ENCODE measurements around the gene SLC26A1. TPM values are rescaled to one million over a fixed set of nuclear protein-coding genes. Genes with fewer than 3 reads are reported as not detected.

Gene SLC26A1
- 0.13 TPM for polyA plus RNA-seq (2013, experiment 1 of 2)
- 0.15 TPM for polyA plus RNA-seq (2013, experiment 2 of 2)

- Histone ChIP-seq H2BK5ac (ENCODE audit: low read length) (no peak within 1 kb of the TSS), H3K27ac (replicated peaks; ENCODE audit: low read length) (no peak within 1 kb of the TSS), H3K14ac (ENCODE audit: low read length) (no peak within 1 kb of the TSS), H2AFZ (ENCODE audit: low read length) (peak within 1 kb of the TSS; percentile 88), H3K4ac (ENCODE audit: low read length) (peak within 1 kb of the TSS; percentile 53), H2AK5ac (ENCODE audit: low read depth, low read length) (peak within 1 kb of the TSS; percentile 47), H3K23ac (ENCODE audit: low read depth, low read length, poor library complexity) (peak within 1 kb of the TSS; percentile 75), H3K9me3 (replicated peaks in 1 of 2; ENCODE audit: control insufficient read depth in 2 of 2, insufficient read depth in 1 of 2, low read depth in 1 of 2, low read length in 2 of 2) (peaks cover 0 to 2% of the 10 kb centered on the region in 2 donors), H2BK120ac (ENCODE audit: low read depth, low read length) (no peak within 1 kb of the TSS), H3K4me1 (ENCODE audit: control insufficient read depth in 2 of 2, insufficient read depth in 1 of 2, low read depth in 1 of 2, low read length in 2 of 2) (peaks cover 3 to 12% of the 10 kb centered on the region in 2 donors), H3K27me3 (ENCODE audit: control insufficient read depth in 3 of 3, insufficient read depth in 3 of 3, low read depth in 1 of 3, low read length in 3 of 3) (peaks cover 6 to 31% (median 26%) of the 10 kb centered on the region in 3 experiments), H4K91ac (ENCODE audit: low read depth, low read length, poor library complexity) (no peak within 1 kb of the TSS), H3K4me3 (ENCODE audit: low read length in 2 of 2) (peak within 1 kb of the TSS in 1 of 2 donors; percentile 60), H2BK15ac (ENCODE audit: low read length) (no peak within 1 kb of the TSS), H4K8ac (ENCODE audit: low read depth, low read length) (no peak within 1 kb of the TSS), H3K18ac (ENCODE audit: low read length) (peak within 1 kb of the TSS; percentile 17), H3K9ac (ENCODE audit: low read depth, low read length, poor library complexity) (peak within 1 kb of the TSS; percentile 44), H3K36me3 (replicated peaks in 1 of 2; ENCODE audit: control insufficient read depth in 2 of 2, insufficient read depth in 2 of 2, low read length in 2 of 2) (peaks cover 0 to 1% of the 10 kb centered on the region in 2 donors), H2BK12ac (ENCODE audit: low read length) (peak within 1 kb of the TSS; percentile 90), H3K79me1 (ENCODE audit: low read depth, low read length) (peaks cover 6% of the 10 kb centered on the region), H3K4me2 (ENCODE audit: insufficient read depth, low read length, poor library complexity, severe bottlenecking) (peak within 1 kb of the TSS; percentile 18)
- no peak for DNase-seq (ENCODE audit: low spot score)
- WGBS, 2 donors (ENCODE audit: extremely low coverage in 2 of 2, insufficient read length in 2 of 2, insufficient replicate concordance in 1 of 2), result no CpG with 5 or more reads among the region's 37 CpGs
Measured at GRCh38 chr4:993111-994029, at the start of gene SLC26A1. TSS of gene SLC26A1 (minus strand) at chr4:993404. CDS start at chr4:991703, 1,701 bp downstream.

- no peak overlapping the region for H2AFZ ChIP-seq (ENCODE audit: low read length)
- peak overlapping the region; percentile 95 for H3K23ac ChIP-seq (ENCODE audit: low read depth, low read length, poor library complexity)
- no peaks in the 10 kb centered on the region for H3K27me3 ChIP-seq (ENCODE audit: control insufficient read depth in 3 of 3, insufficient read depth in 3 of 3, low read depth in 1 of 3, low read length in 3 of 3)
- peak overlapping the region in 1 of 2 donors; percentile 48 for H3K4me3 ChIP-seq (ENCODE audit: low read length in 2 of 2)
- peak overlapping the region; percentile 80 for H3K18ac ChIP-seq (ENCODE audit: low read length)
- H3K14ac ChIP-seq (ENCODE audit: low read length), result peak overlapping the region; percentile 98
- no peaks in the 10 kb centered on the region for H3K9me3 ChIP-seq (replicated peaks in 1 of 2; ENCODE audit: control insufficient read depth in 2 of 2, insufficient read depth in 1 of 2, low read depth in 1 of 2, low read length in 2 of 2)
- DNase-seq (ENCODE audit: low spot score), result no peak
- WGBS, 2 donors (ENCODE audit: extremely low coverage in 2 of 2, insufficient read length in 2 of 2, insufficient replicate concordance in 1 of 2), result 100% methylated on average over 6 of the region's 17 CpGs; no CpG with 5 or more reads in 1 of the 2 donors
- H3K79me1 ChIP-seq (ENCODE audit: low read depth, low read length), result peaks cover 2% of the 10 kb centered on the region
- H2BK5ac ChIP-seq (ENCODE audit: low read length), result peak overlapping the region; percentile 99
- peak overlapping the region; percentile 98 for H3K27ac ChIP-seq (replicated peaks; ENCODE audit: low read length)
- peak overlapping the region; percentile 65 for H4K8ac ChIP-seq (ENCODE audit: low read depth, low read length)
- H2BK12ac ChIP-seq (ENCODE audit: low read length), result peak overlapping the region; percentile 94
- peak overlapping the region; percentile 100 for H2BK120ac ChIP-seq (ENCODE audit: low read depth, low read length)
- H3K4me1 ChIP-seq (ENCODE audit: control insufficient read depth in 2 of 2, insufficient read depth in 1 of 2, low read depth in 1 of 2, low read length in 2 of 2), result peaks cover 45 to 61% of the 10 kb centered on the region in 2 donors
- H4K91ac ChIP-seq (ENCODE audit: low read depth, low read length, poor library complexity), result peak overlapping the region; percentile 95
- peak overlapping the region; percentile 97 for H3K4ac ChIP-seq (ENCODE audit: low read length)
- no peak overlapping the region for H3K4me2 ChIP-seq (ENCODE audit: insufficient read depth, low read length, poor library complexity, severe bottlenecking)
- H2BK15ac ChIP-seq (ENCODE audit: low read length), result peak overlapping the region; percentile 98
- H3K9ac ChIP-seq (ENCODE audit: low read depth, low read length, poor library complexity), result peak overlapping the region; percentile 70
- no peaks in the 10 kb centered on the region for H3K36me3 ChIP-seq (replicated peaks in 1 of 2; ENCODE audit: control insufficient read depth in 2 of 2, insufficient read depth in 2 of 2, low read length in 2 of 2)
- peak overlapping the region; percentile 100 for H2AK5ac ChIP-seq (ENCODE audit: low read depth, low read length)
Measured at GRCh38 chr4:1042352-1043055, 49.3 kb upstream of the SLC26A1 start.

GRCh38 chr4:1041936-1042330 lies 48.7 kb upstream of the SLC26A1 start:
- Histone ChIP-seq H3K9me3 (replicated peaks in 1 of 2; ENCODE audit: control insufficient read depth in 2 of 2, insufficient read depth in 1 of 2, low read depth in 1 of 2, low read length in 2 of 2) (no peaks in the 10 kb centered on the region), H2BK12ac (ENCODE audit: low read length) (peak overlapping the region; percentile 63), H3K18ac (ENCODE audit: low read length) (peak overlapping the region; percentile 98), H3K9ac (ENCODE audit: low read depth, low read length, poor library complexity) (peak overlapping the region; percentile 70), H2BK15ac (ENCODE audit: low read length) (peak overlapping the region; percentile 98), H3K27me3 (ENCODE audit: control insufficient read depth in 3 of 3, insufficient read depth in 3 of 3, low read depth in 1 of 3, low read length in 3 of 3) (no peaks in the 10 kb centered on the region), H3K4me2 (ENCODE audit: insufficient read depth, low read length, poor library complexity, severe bottlenecking) (peak overlapping the region; percentile 54), H3K4me1 (ENCODE audit: control insufficient read depth in 2 of 2, insufficient read depth in 1 of 2, low read depth in 1 of 2, low read length in 2 of 2) (peaks cover 50 to 61% of the 10 kb centered on the region in 2 donors), H4K8ac (ENCODE audit: low read depth, low read length) (peak overlapping the region; percentile 65), H3K79me1 (ENCODE audit: low read depth, low read length) (peaks cover 2% of the 10 kb centered on the region), H3K4me3 (ENCODE audit: low read length in 2 of 2) (peak overlapping the region in 1 of 2 donors; percentile 5), H2AFZ (ENCODE audit: low read length) (peak overlapping the region; percentile 92), H3K4ac (ENCODE audit: low read length) (peak overlapping the region; percentile 89), H4K91ac (ENCODE audit: low read depth, low read length, poor library complexity) (peak overlapping the region; percentile 95), H3K23ac (ENCODE audit: low read depth, low read length, poor library complexity) (peak overlapping the region; percentile 95), H2AK5ac (ENCODE audit: low read depth, low read length) (peak overlapping the region; percentile 100), H2BK120ac (ENCODE audit: low read depth, low read length) (peak overlapping the region; percentile 100), H3K27ac (replicated peaks; ENCODE audit: low read length) (peak overlapping the region; percentile 98), H3K14ac (ENCODE audit: low read length) (peak overlapping the region; percentile 98), H3K36me3 (replicated peaks in 1 of 2; ENCODE audit: control insufficient read depth in 2 of 2, insufficient read depth in 2 of 2, low read length in 2 of 2) (no peaks in the 10 kb centered on the region), H2BK5ac (ENCODE audit: low read length) (peak overlapping the region; percentile 99)
- DNase-seq (ENCODE audit: low spot score), result no peak
- no CpG with 5 or more reads among the region's 8 CpGs for WGBS, 2 donors (ENCODE audit: extremely low coverage in 2 of 2, insufficient read length in 2 of 2, insufficient replicate concordance in 1 of 2)
